ENCODE measurements around the gene DDA1.

DDA1 gene

GRCh38 chr19:17327654-17328516 lies 18.5 kb downstream of the DDA1 start:
- CTCF ChIA-PET, result no interaction called here
- TF ChIP-seq CTCF (conservative IDR thresholded peaks at IDR 0.05; ENCODE audit: low read depth), result no peak; the same call in 1 of the 2 replicates
- POLR2A ChIA-PET (ENCODE audit: low non-redundant PET), result interaction anchor here (0.5 kb wide), 1 partner anchor 10 kb away, joined by 6 read pairs; no protein-coding TSS in a partner anchor
- peak overlapping the region; percentile 97 for H3K27ac ChIP-seq
- DNase-seq (ENCODE audit: low spot score), result peak; percentile 72

- DNase-seq (ENCODE audit: low spot score), result no peak
- ChIA-PET POLR2A (ENCODE audit: low non-redundant PET) (no interaction called here), CTCF (no interaction called here)
- peak overlapping the region; percentile 97 for H3K27ac ChIP-seq
- no peak for TF ChIP-seq CTCF (conservative IDR thresholded peaks at IDR 0.05; ENCODE audit: low read depth)
Measured at GRCh38 chr19:17328517-17329365, 19.4 kb downstream of the DDA1 start.

DNA sequence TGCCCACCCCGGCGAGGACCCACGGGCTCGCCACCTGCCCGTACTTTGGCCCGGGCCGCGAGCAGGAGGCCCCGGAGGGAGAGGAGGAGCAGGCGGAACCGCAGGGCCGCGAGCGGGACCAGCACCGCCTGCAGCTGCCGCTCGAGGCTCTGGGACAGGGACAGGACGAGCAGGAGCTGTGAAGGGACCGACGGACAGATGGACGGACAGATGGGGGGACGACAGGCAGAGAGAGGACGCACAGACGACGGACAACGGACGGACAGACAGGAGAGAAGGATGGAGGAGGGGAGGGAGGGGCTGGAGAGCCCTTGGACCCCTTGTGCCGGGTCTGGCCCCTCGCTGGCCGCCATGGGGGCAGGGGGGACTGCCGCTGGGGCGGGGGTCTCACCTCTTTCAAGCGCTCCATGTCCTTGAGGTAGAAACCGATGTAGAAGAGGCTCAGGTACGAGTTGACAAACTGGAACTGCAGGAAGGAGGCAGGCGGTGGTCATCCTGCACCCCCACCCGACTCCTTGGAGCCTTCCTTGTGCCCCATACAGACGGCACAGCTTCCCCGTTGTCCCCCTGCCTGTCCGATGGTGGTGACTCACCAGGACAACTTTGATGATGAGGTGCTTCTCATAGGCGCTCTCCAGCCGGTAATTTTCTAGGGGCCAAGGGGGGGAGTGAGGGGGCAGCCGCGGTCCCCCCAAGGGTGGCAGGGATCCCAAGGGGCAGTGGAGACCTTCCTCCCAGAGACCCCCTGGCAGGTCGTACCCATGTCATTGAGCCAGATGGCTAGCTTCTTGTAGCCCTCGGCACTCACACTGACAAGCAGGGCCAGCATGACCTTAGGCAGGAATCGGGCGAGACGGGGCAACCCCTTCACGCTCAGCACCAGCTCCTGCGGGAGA lies 20.3 kb downstream of the DDA1 start:
- H3K27ac ChIP-seq, result no peak overlapping the region
- TF ChIP-seq CTCF (conservative IDR thresholded peaks at IDR 0.05; ENCODE audit: low read depth), result no peak
- no peak for DNase-seq (ENCODE audit: low spot score)
- ChIA-PET POLR2A (ENCODE audit: low non-redundant PET) (no interaction called here), CTCF (interaction anchor here (0.6 to 0.7 kb wide), 2 partner anchors 11 to 233 kb away, joined by 3 to 4 read pairs; no protein-coding TSS in a partner anchor)

DNA sequence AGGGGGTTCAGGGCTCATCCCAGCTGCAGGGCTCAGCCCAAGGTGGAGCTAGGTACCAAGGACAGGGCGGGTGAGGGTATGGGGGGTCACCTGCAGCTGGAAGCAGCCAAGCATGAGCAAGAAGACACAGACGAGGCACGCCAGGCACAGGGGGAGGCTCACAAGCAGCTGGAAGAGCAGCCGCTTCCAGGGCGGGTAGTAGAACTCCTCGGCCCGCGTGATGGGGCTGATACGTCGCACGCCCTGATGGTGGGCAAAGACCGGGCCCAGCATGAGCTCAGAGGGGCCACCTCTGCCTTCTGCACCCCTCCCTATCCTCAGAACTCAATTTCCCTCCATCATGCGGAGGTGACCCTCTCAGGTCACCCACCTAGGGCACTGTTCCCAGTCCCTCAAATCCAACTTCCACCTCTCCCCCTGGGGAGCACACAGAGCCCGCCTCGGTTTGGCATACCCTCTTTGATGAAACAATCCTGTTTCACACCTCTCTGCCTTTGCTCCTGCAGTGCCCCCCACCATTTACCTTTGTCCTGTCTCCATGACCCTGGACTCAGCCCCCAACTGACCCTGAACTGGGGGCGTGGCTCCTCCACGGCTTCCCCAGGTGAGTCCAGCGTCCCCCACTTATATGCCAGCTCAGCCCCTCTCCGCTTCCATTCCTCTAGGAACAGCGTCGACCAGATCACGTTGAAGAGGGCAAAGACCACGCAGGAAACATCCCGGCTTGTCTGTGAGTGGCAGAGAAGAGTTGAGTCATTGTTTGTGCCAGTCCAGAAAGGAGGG lies 21.1 kb downstream of the DDA1 start:
- TF ChIP-seq CTCF (conservative IDR thresholded peaks at IDR 0.05; ENCODE audit: low read depth), result no peak
- ChIA-PET POLR2A (ENCODE audit: low non-redundant PET) (no interaction called here), CTCF (interaction anchor here (0.6 to 0.7 kb wide), 2 partner anchors 11 to 232 kb away, joined by 3 to 4 read pairs; no protein-coding TSS in a partner anchor)
- peak overlapping the region; percentile 20 for H3K27ac ChIP-seq
- no peak for DNase-seq (ENCODE audit: low spot score)

GRCh38 chr19:17331045-17331558 lies 21.7 kb downstream of the DDA1 start:
- CTCF ChIA-PET, result interaction anchor here (0.5 to 0.7 kb wide), 2 partner anchors 59 to 194 kb away, joined by 3 read pairs; no protein-coding TSS in a partner anchor
- peak overlapping the region; percentile 20 for H3K27ac ChIP-seq
- no peak for DNase-seq (ENCODE audit: low spot score)
- no peak for TF ChIP-seq CTCF (conservative IDR thresholded peaks at IDR 0.05; ENCODE audit: low read depth)
- POLR2A ChIA-PET (ENCODE audit: low non-redundant PET), result no interaction called here

Data from RWPE1 (cell line).